GM18498 (cell line): ENCODE results near the gene MLPH.

Experiments used
- ATAC-seq: cut with Tn5 transposase; IDR thresholded peaks from one replicate; pipeline ENCODE4 v1.9.1; 2021; ENCODE audit warnings: mild to moderate bottlenecking, moderate library complexity; ENCODE audit not compliant: unreplicated experiment

Gene MLPH

GRCh38 chr2:237486819-237487448 is at the start of gene MLPH:
Gene MLPH (plus strand): TSS chr2:237487251. CDS start chr2:237493427, 6,176 bp downstream.
- ATAC-seq: no peak

GRCh38 chr2:237437566-237437965 is 49.5 kb upstream of the MLPH start:
- no peak for ATAC-seq

GRCh38 chr2:237438080-237438940 is 48.7 kb upstream of the MLPH start:
- ATAC-seq: no peak

- ATAC-seq: no peak
These were observed 46.2 kb upstream of the MLPH start for GRCh38 chr2:237440819-237441281.

- no peak for ATAC-seq
These were observed 45.3 kb upstream of the MLPH start for GRCh38 chr2:237441605-237442274.

- ATAC-seq: no peak
These were observed 43.0 kb upstream of the MLPH start for GRCh38 chr2:237444071-237444470.

- ATAC-seq: no peak
These were observed 41.3 kb upstream of the MLPH start for GRCh38 chr2:237445611-237446337.

GRCh38 chr2:237446338-237446665 is 40.7 kb upstream of the MLPH start:
- ATAC-seq: no peak

GRCh38 chr2:237447496-237447895 is 39.6 kb upstream of the MLPH start:
- no peak for ATAC-seq

GRCh38 chr2:237448171-237448570 is 38.9 kb upstream of the MLPH start:
- ATAC-seq: no peak

GRCh38 chr2:237448626-237449025 is 38.4 kb upstream of the MLPH start:
- ATAC-seq: no peak

GRCh38 chr2:237449193-237449881 is 37.7 kb upstream of the MLPH start:
- no peak for ATAC-seq

GRCh38 chr2:237450108-237450507 is 36.9 kb upstream of the MLPH start:
- ATAC-seq: no peak

GRCh38 chr2:237450583-237450982 is 36.5 kb upstream of the MLPH start:
- no peak for ATAC-seq

- no peak for ATAC-seq
These were observed 35.2 kb upstream of the MLPH start for GRCh38 chr2:237451643-237452469.

- no peak for ATAC-seq
These were observed 34.2 kb upstream of the MLPH start for GRCh38 chr2:237452861-237453260.

GRCh38 chr2:237453671-237454070 is 33.4 kb upstream of the MLPH start:
- ATAC-seq: no peak

- ATAC-seq: no peak
These were observed 31.3 kb upstream of the MLPH start for GRCh38 chr2:237455764-237456163.

- no peak for ATAC-seq
These were observed 30.7 kb upstream of the MLPH start for GRCh38 chr2:237456200-237456843.
